ENCODE data around the gene EIF2AK3. TPM values are rescaled to one million over a fixed set of nuclear protein-coding genes. Genes with fewer than 3 reads are reported as not detected.

Gene EIF2AK3
- total RNA-seq, 2 donors from 2014 or later = 10.2 to 13.4 TPM

DNA sequence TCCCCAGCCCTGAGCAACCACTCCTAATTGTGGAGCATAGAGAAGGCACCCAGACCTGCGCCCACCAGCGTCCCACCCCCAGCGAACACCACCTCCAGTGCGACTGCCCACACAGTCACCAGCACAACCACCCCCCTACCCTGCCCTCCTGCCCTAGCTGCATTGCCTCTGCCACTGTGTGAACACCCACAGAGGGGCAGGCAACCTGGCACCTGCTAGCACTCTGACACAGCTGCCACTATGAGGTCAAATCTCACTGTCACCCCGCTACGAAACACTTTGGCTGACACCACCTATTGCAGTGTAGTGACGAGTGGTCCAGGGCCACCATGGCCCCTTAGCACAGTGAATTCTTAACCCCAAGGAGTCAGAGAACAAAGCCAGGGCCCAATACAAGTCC, 14.1 kb upstream of the EIF2AK3 start:
- Histone ChIP-seq H3K27me3 (no peaks in the 10 kb centered on the region), H3K4me1 (no peaks in the 10 kb centered on the region), H3K9me3 (no peaks in the 10 kb centered on the region), H3K36me3 (no peaks in the 10 kb centered on the region), H3K27ac (no peak overlapping the region), H3K4me3 (no peak overlapping the region)
- TF ChIP-seq, protein P1, sequence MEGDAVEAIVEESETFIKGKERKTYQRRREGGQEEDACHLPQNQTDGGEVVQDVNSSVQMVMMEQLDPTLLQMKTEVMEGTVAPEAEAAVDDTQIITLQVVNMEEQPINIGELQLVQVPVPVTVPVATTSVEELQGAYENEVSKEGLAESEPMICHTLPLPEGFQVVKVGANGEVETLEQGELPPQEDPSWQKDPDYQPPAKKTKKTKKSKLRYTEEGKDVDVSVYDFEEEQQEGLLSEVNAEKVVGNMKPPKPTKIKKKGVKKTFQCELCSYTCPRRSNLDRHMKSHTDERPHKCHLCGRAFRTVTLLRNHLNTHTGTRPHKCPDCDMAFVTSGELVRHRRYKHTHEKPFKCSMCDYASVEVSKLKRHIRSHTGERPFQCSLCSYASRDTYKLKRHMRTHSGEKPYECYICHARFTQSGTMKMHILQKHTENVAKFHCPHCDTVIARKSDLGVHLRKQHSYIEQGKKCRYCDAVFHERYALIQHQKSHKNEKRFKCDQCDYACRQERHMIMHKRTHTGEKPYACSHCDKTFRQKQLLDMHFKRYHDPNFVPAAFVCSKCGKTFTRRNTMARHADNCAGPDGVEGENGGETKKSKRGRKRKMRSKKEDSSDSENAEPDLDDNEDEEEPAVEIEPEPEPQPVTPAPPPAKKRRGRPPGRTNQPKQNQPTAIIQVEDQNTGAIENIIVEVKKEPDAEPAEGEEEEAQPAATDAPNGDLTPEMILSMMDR (IDR thresholded peaks at IDR 0.05) = no peak
- DNase-seq (ENCODE audit: low spot score) = no peak

DNA sequence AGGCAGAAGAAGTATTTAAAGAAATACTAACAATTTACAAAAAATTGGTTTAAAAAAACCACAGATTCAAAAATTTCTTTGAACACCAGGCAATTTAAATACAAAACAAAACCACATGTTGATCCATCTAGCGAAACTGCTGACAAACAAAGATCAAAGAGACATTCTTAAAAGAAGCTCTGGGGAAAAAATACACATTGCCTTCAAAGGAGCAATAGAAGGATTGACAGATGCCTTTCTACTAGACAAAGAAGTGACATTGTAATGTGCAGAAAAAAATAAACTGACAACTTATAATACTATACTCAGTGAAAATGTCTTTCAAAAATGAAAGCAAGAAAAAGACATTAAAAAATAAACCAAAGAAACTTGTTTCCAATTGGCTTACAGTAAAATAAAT, 12.6 kb upstream of the EIF2AK3 start:
- no peak overlapping the region for H3K4me3 ChIP-seq
- no peaks in the 10 kb centered on the region for H3K36me3 ChIP-seq
- no peak overlapping the region for H3K27ac ChIP-seq
- no peaks in the 10 kb centered on the region for H3K9me3 ChIP-seq
- H3K27me3 ChIP-seq = no peaks in the 10 kb centered on the region
- no peaks in the 10 kb centered on the region for H3K4me1 ChIP-seq
- no peak for DNase-seq (ENCODE audit: low spot score)
- TF ChIP-seq, protein P1 (IDR thresholded peaks at IDR 0.05) = no peak

GRCh38 chr2:88638743-88639142, 11.5 kb upstream of the EIF2AK3 start:
- no peak overlapping the region for H3K27ac ChIP-seq
- H3K27me3 ChIP-seq = no peaks in the 10 kb centered on the region
- no peak overlapping the region for H3K4me3 ChIP-seq
- H3K36me3 ChIP-seq = no peaks in the 10 kb centered on the region
- TF ChIP-seq, protein P1 (IDR thresholded peaks at IDR 0.05) = no peak
- H3K4me1 ChIP-seq = no peaks in the 10 kb centered on the region
- H3K9me3 ChIP-seq = no peaks in the 10 kb centered on the region
- DNase-seq (ENCODE audit: low spot score) = no peak

- H3K4me1 ChIP-seq = no peaks in the 10 kb centered on the region
Observed at GRCh38 chr2:88638123-88638650, 10.9 kb upstream of the EIF2AK3 start.

DNA sequence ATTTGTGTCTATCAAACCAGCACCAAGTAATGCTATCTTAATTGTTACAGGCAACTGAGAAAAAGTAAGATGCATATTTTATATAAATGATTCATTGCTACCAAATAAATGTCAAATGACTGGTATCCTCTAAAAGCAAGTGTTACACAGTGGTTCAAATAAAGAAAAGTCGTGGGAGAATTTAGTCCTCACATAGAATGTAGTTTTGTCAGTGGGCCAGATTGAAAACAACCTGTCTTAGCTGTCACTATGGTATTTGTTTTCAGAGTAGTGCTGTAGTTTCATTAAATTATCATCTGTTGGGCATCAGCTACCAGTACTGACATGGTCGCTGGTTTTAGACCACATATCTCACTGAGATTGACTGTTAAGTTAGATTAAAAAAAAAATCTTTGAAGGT, 10.2 kb upstream of the EIF2AK3 start:
- Histone ChIP-seq H3K36me3 (no peaks in the 10 kb centered on the region), H3K27ac (no peak overlapping the region), H3K4me3 (no peak overlapping the region), H3K4me1 (no peaks in the 10 kb centered on the region), H3K27me3 (no peaks in the 10 kb centered on the region), H3K9me3 (no peaks in the 10 kb centered on the region)
- TF ChIP-seq, protein P1 (IDR thresholded peaks at IDR 0.05) = no peak
- DNase-seq (ENCODE audit: low spot score) = no peak

More at GRCh38 chr2:88638123-88638650, 10.9 kb upstream of the EIF2AK3 start:
- no peak overlapping the region for H3K27ac ChIP-seq
- no peak for DNase-seq (ENCODE audit: low spot score)
- TF ChIP-seq, protein P1 (IDR thresholded peaks at IDR 0.05) = no peak
- no peaks in the 10 kb centered on the region for H3K27me3 ChIP-seq
- H3K36me3 ChIP-seq = no peaks in the 10 kb centered on the region
- no peak overlapping the region for H3K4me3 ChIP-seq
- H3K9me3 ChIP-seq = no peaks in the 10 kb centered on the region

DNA sequence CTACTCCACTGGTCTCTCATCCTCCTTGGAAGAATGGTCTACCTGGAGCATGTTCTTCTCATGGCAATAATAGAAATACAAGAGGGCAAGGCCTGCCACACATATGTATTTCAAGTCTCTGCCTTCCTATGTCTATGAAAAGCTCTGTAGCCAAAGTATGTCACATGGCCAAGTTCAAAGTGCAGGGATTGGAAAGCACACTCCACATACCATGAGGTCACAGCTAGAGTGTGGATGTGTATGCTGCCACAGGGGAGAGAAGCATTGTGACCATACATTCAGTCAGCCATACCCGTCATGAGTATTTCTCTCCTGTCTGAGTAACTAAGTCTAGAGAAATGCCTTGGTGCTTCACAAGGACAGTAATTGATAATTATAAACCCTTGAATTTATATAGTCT, 8.8 kb upstream of the EIF2AK3 start:
- Histone ChIP-seq H3K36me3 (no peaks in the 10 kb centered on the region), H3K4me3 (no peak overlapping the region), H3K27ac (no peak overlapping the region), H3K4me1 (no peaks in the 10 kb centered on the region), H3K9me3 (no peaks in the 10 kb centered on the region), H3K27me3 (no peaks in the 10 kb centered on the region)
- TF ChIP-seq, protein P1 (IDR thresholded peaks at IDR 0.05) = no peak
- no peak for DNase-seq (ENCODE audit: low spot score)
